ENCODE results near the gene MAPRE3.

The MAPRE3 gene

GRCh38 chr2:27008678-27009077, 38.2 kb downstream of the MAPRE3 start:
- no peak for DNase-seq (ENCODE audit: low read depth)
- H3K4me3 ChIP-seq (ENCODE audit: low read depth, low read length): no peak overlapping the region
- TF ChIP-seq CTCF (IDR thresholded peaks at IDR 0.05; ENCODE audit: control insufficient read depth, extremely low read depth, insufficient read depth): no peak

- no peak for DNase-seq (ENCODE audit: low read depth)
- no peak overlapping the region for H3K4me3 ChIP-seq (ENCODE audit: low read depth, low read length)
- no peak for TF ChIP-seq CTCF (IDR thresholded peaks at IDR 0.05; ENCODE audit: control insufficient read depth, extremely low read depth, insufficient read depth)
Observed at GRCh38 chr2:27009083-27009482, 38.6 kb downstream of the MAPRE3 start.

- no peak overlapping the region for H3K4me3 ChIP-seq (ENCODE audit: low read depth, low read length)
- DNase-seq (ENCODE audit: low read depth): no peak
- no peak for TF ChIP-seq CTCF (IDR thresholded peaks at IDR 0.05; ENCODE audit: control insufficient read depth, extremely low read depth, insufficient read depth)
Observed at GRCh38 chr2:27009716-27010115, 39.3 kb downstream of the MAPRE3 start.

- DNase-seq (ENCODE audit: low read depth): no peak
- no peak overlapping the region for H3K4me3 ChIP-seq (ENCODE audit: low read depth, low read length)
- TF ChIP-seq CTCF (IDR thresholded peaks at IDR 0.05; ENCODE audit: control insufficient read depth, extremely low read depth, insufficient read depth): no peak
Observed at GRCh38 chr2:27010139-27010538, 39.7 kb downstream of the MAPRE3 start.

GRCh38 chr2:27013738-27014137, 43.3 kb downstream of the MAPRE3 start:
- no peak for DNase-seq (ENCODE audit: low read depth)
- no peak for TF ChIP-seq CTCF (IDR thresholded peaks at IDR 0.05; ENCODE audit: control insufficient read depth, extremely low read depth, insufficient read depth)
- H3K4me3 ChIP-seq (ENCODE audit: low read depth, low read length): no peak overlapping the region

GRCh38 chr2:27014771-27015433, 44.5 kb downstream of the MAPRE3 start:
- DNase-seq (ENCODE audit: low read depth): no peak
- H3K4me3 ChIP-seq (ENCODE audit: low read depth, low read length): no peak overlapping the region
- no peak for TF ChIP-seq CTCF (IDR thresholded peaks at IDR 0.05; ENCODE audit: control insufficient read depth, extremely low read depth, insufficient read depth)

GRCh38 chr2:27016801-27017325, 46.4 kb downstream of the MAPRE3 start:
- H3K4me3 ChIP-seq (ENCODE audit: low read depth, low read length): no peak overlapping the region
- DNase-seq (ENCODE audit: low read depth): no peak
- peak; percentile 66 for TF ChIP-seq CTCF (IDR thresholded peaks at IDR 0.05; ENCODE audit: control insufficient read depth, extremely low read depth, insufficient read depth)

All from LNCaP clone FGC (cell line).